B cell (primary cell): ENCODE data around the gene RNF183. TPM values are rescaled to one million over a fixed set of nuclear protein-coding genes. Genes with fewer than 3 reads are reported as not detected.

Experiments used
- ATAC-seq: fragments of 200-7000 bp; cut with Tn5 transposase; one replicate; pipeline ENCODE4 v1.10.0; 2021; ENCODE audit warnings: low read depth, mild to moderate bottlenecking, moderate number of reproducible peaks, moderate library complexity
- CTCF ChIA-PET: fragments of 350-600 bp; sonication (Branson Sonifier 250); formaldehyde crosslinking; loops from one replicate; lab custom pipeline; 2021; ENCODE audit warnings: antibody characterized with exemption, inconsistent platforms; lab: Charles Lee
- POLR2A ChIA-PET: fragments of 350-600 bp; sonication (Branson Sonifier 250); formaldehyde crosslinking; loops from one replicate; lab custom pipeline; 2021; ENCODE audit warnings: antibody characterized with exemption; lab: Charles Lee
- DNase-seq: peaks from one replicate; pipeline ENCODE4 v3.0.0; 2013
- H2AFZ ChIP-seq: 2 replicates; pipeline ENCODE4 v1.6.1; 2012; ENCODE audit warnings: mild to moderate bottlenecking, low read depth, low read length; ENCODE audit not compliant: insufficient read depth, poor library complexity, severe bottlenecking
- H3K27ac ChIP-seq, 2 donors: 1 replicate in 1 of 2; 2 replicates in 1 of 2; pipeline ENCODE4 v1.5.1; 2012 to 2013; ENCODE audit warnings: low read length in 2 of 2, mild to moderate bottlenecking in 2 of 2, moderate library complexity in 1 of 2
- H3K27me3 ChIP-seq, 4 experiments: fragments of 200-600 bp in 1 of 4; sonication (generic) in 1 of 4; replicated peaks in 1 of 4; 1 replicate in 2 of 4; 2 replicates in 2 of 4; pipeline versions ENCODE4 v1.6.1 to v1.7.0; 2013 to 2016; ENCODE audit warnings: low read length in 3 of 4, mild to moderate bottlenecking in 2 of 4, mixed read lengths in 1 of 4, moderate library complexity in 1 of 4; ENCODE audit not compliant: insufficient read depth in 4 of 4, control insufficient read depth in 3 of 4; ENCODE audit errors: control extremely low read depth in 1 of 4
- H3K36me3 ChIP-seq, 2 experiments: replicated peaks in 1 of 2; 1 replicate in 1 of 2; 2 replicates in 1 of 2; pipeline versions ENCODE4 v1.6.1 to v1.7.1; 2013; ENCODE audit warnings: low read length in 1 of 2; ENCODE audit not compliant: insufficient read depth in 2 of 2, control insufficient read depth in 1 of 2; ENCODE audit errors: control extremely low read depth in 1 of 2, extremely low read depth in 1 of 2
- H3K4me1 ChIP-seq, 2 donors: fragments of 200-600 bp in 1 of 2; sonication (generic) in 1 of 2; 1 replicate in 1 of 2; 2 replicates in 1 of 2; pipeline versions ENCODE4 v1.5.1 to v1.6.1; 2013 to 2017; ENCODE audit warnings: low read length in 2 of 2; ENCODE audit not compliant: control insufficient read depth in 2 of 2, insufficient read depth in 2 of 2
- H3K4me2 ChIP-seq: replicated peaks from 2 replicates; pipeline ENCODE3; 2012; ENCODE audit warnings: mild to moderate bottlenecking, low read depth, low read length; ENCODE audit not compliant: poor library complexity, severe bottlenecking
- H3K4me3 ChIP-seq, 5 experiments: fragments of 200-600 bp in 1 of 5; sonication (generic) in 1 of 5; 1 replicate in 3 of 5; 2 replicates in 2 of 5; pipeline versions ENCODE4 v1.5.1 to v1.7.0; 2011 to 2016; ENCODE audit warnings: low read length in 4 of 5, mild to moderate bottlenecking in 4 of 5, low read depth in 2 of 5, control low read depth in 1 of 5, moderate library complexity in 1 of 5; ENCODE audit not compliant: insufficient read depth in 1 of 5; ENCODE audit errors: control extremely low read depth in 1 of 5, extremely low read depth in 1 of 5
- H3K79me2 ChIP-seq: fragments of 200-600 bp; sonication (generic); one replicate; pipeline ENCODE4 v1.6.0; 2016; ENCODE audit warnings: low read length; ENCODE audit not compliant: control insufficient read depth, insufficient read depth
- H3K9ac ChIP-seq: fragments of 200-600 bp; sonication (generic); 2 replicates; pipeline ENCODE4 v1.6.1; 2017; ENCODE audit warnings: mild to moderate bottlenecking, low read length, moderate library complexity
- H3K9me3 ChIP-seq, 3 donors: one replicate each; pipeline versions ENCODE4 v1.6.1 to v1.7.1; 2013; ENCODE audit warnings: low read length in 2 of 3; ENCODE audit not compliant: control insufficient read depth in 2 of 3, insufficient read depth in 1 of 3; ENCODE audit errors: control extremely low read depth in 1 of 3
- H4K20me1 ChIP-seq: 2 replicates; pipeline ENCODE4 v1.6.0; 2012; ENCODE audit warnings: mild to moderate bottlenecking, low read length; ENCODE audit not compliant: insufficient read depth, control insufficient read depth, poor library complexity, severe bottlenecking
- H3K27ac Mint-ChIP-seq: one replicate; pipeline ENCODE4 v1.8.0; 2021; ENCODE audit warnings: mixed read lengths
- H3K27me3 Mint-ChIP-seq: one replicate; pipeline ENCODE4 v1.8.0; 2021; ENCODE audit warnings: mixed read lengths
- H3K4me1 Mint-ChIP-seq: one replicate; pipeline ENCODE4 v1.8.0; 2021; ENCODE audit warnings: mixed read lengths
- H3K4me3 Mint-ChIP-seq: one replicate; pipeline ENCODE4 v1.8.0; 2021; ENCODE audit warnings: mixed read lengths
- H3K9me3 Mint-ChIP-seq: one replicate; pipeline ENCODE4 v1.8.0; 2022; ENCODE audit warnings: mixed read lengths; ENCODE audit not compliant: insufficient read depth
- EZH2 ChIP-seq: IDR thresholded peaks from 2 replicates; pipeline ENCODE4 v1.6.1; 2012; ENCODE audit warnings: borderline replicate concordance, low read depth, mild to moderate bottlenecking, moderate library complexity, low read length; ENCODE audit not compliant: insufficient read depth, poor library complexity, severe bottlenecking
- WGBS: methylation state at CpG from one replicate; pipeline ENCODE4 v1.1.5; 2013; ENCODE audit warnings: missing lambda C conversion rate; ENCODE audit not compliant: insufficient coverage; 5-methylcytosine and 5-hydroxymethylcytosine counted together
- intact Hi-C: fragments of 100-400 bp; cut with micrococcal nuclease; formaldehyde crosslinking; loops from one replicate; pipeline ENCODE4 v1.10.0; 2022
- polyA plus RNA-seq: library from polyadenylated mRNA; depleted of rRNA; stranded (reverse); fragments of >200 nt; gene quantifications from 2 replicates; pipeline ENCODE4 v1.2.3, GENCODE V29; 2012
- total RNA-seq, 2 donors: library from RNA; stranded (reverse); fragments of 120-200 nt in 1 of 2; gene quantifications; 1 replicate in 1 of 2; 2 replicates in 1 of 2; pipeline versions ENCODE4 v1.2.3 to v1.2.4, GENCODE V29; 2013 to 2022
- TF ChIP-seq, protein P1 (sequence below): fragments of 200-600 bp; IDR thresholded peaks from one replicate; pipeline ENCODE4 v1.8.0; 2022; ENCODE audit warnings: antibody characterized with exemption, mild to moderate bottlenecking

The RNF183 gene
- total and polyA plus RNA-seq, 2 donors (not counting 1 experiment from before 2014, with no cell fraction given): 0.04 TPM; not detected in 1

DNA sequence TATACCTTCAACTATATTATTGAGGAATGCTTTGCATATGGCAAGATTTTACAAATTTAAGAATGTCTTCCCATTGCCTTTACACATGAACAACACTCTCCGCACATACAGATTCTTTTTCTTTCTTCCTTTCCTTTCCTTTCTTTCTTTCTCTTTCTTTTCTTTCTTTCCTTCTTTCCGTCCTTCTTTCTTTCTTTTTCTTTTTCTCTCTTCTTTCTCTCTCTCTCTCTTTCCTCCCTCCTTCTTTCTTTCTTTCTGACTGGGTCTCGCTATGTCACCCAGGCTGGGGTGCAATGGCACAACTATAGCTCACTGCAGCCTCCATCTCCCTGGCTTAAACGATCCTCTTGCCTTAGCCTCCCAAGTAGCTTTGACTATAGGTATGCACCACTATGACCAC, 23.1 kb upstream of the RNF183 start:
- Mint-ChIP-seq H3K27ac (no peak overlapping the region), H3K27me3 (no peaks in the 10 kb centered on the region), H3K4me1 (no peaks in the 10 kb centered on the region), H3K9me3 (no peaks in the 10 kb centered on the region), H3K4me3 (no peak overlapping the region)
- Histone ChIP-seq H3K4me2 (no peak overlapping the region), H3K36me3 (no peaks in the 10 kb centered on the region), H3K79me2 (no peaks in the 10 kb centered on the region), H2AFZ (no peak overlapping the region), H3K9ac (no peak overlapping the region), H4K20me1 (no peaks in the 10 kb centered on the region), H3K27me3 (no peaks in the 10 kb centered on the region), H3K27ac (no peak overlapping the region), H3K9me3 (no peaks in the 10 kb centered on the region), H3K4me1 (no peaks in the 10 kb centered on the region), H3K4me3 (no peak overlapping the region)
- TF ChIP-seq, protein P1, sequence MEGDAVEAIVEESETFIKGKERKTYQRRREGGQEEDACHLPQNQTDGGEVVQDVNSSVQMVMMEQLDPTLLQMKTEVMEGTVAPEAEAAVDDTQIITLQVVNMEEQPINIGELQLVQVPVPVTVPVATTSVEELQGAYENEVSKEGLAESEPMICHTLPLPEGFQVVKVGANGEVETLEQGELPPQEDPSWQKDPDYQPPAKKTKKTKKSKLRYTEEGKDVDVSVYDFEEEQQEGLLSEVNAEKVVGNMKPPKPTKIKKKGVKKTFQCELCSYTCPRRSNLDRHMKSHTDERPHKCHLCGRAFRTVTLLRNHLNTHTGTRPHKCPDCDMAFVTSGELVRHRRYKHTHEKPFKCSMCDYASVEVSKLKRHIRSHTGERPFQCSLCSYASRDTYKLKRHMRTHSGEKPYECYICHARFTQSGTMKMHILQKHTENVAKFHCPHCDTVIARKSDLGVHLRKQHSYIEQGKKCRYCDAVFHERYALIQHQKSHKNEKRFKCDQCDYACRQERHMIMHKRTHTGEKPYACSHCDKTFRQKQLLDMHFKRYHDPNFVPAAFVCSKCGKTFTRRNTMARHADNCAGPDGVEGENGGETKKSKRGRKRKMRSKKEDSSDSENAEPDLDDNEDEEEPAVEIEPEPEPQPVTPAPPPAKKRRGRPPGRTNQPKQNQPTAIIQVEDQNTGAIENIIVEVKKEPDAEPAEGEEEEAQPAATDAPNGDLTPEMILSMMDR: peak; percentile 7
- no peak for TF ChIP-seq EZH2
- ChIA-PET CTCF (no interaction called here), POLR2A (no interaction called here)
- 97% methylated on average over 3 of the region's 4 CpGs for WGBS
- no peak for DNase-seq
- intact Hi-C loops: no loop called here
- no peak for ATAC-seq

DNA sequence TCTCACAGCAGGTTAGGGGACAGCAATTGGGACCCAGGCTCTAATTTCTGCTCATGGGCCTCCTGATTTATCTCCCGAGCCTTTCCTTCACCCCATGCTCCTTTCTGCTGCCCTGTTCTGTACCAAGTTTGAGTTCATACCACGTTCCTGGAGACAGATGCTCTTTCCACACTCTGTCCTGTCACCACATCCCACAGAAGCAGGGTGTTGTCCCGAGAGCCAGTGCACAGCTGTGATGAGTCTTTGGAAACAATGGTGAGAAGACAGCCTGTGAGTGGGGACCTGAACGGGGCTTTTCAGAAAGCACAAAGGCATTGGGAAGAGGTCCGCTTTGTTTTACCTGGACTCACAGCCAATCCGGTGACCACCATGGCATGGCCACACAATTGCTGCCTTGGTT, 19.5 kb upstream of the RNF183 start:
- H3K4me1 Mint-ChIP-seq: no peaks in the 10 kb centered on the region
- Histone ChIP-seq H3K79me2 (no peaks in the 10 kb centered on the region), H3K27me3 (no peaks in the 10 kb centered on the region), H3K4me2 (no peak overlapping the region), H3K36me3 (no peaks in the 10 kb centered on the region), H4K20me1 (no peaks in the 10 kb centered on the region), H3K9ac (no peak overlapping the region), H3K27ac (no peak overlapping the region), H2AFZ (no peak overlapping the region), H3K4me3 (no peak overlapping the region), H3K9me3 (no peaks in the 10 kb centered on the region), H3K4me1 (no peaks in the 10 kb centered on the region)
- H3K27ac Mint-ChIP-seq: no peak overlapping the region
- intact Hi-C loops: no loop called here
- DNase-seq: no peak
- no peak overlapping the region for H3K4me3 Mint-ChIP-seq
- WGBS: 84% methylated on average over 5 of the region's 6 CpGs
- H3K27me3 Mint-ChIP-seq: no peaks in the 10 kb centered on the region
- ChIA-PET CTCF (no interaction called here), POLR2A (no interaction called here)
- TF ChIP-seq, protein P1: no peak
- TF ChIP-seq EZH2: no peak
- ATAC-seq: no peak
- no peaks in the 10 kb centered on the region for H3K9me3 Mint-ChIP-seq
